Gastroesophageal sphincter (tissue), 3 donors: Measurements from ENCODE around the gene SEPTIN2.

Experiments
- CTCF ChIP-seq, 4 experiments: fragments of 200-600 bp in 2 of 4; fragments of 450-650 bp in 2 of 4; sonication (generic) in 1 of 4; IDR thresholded peaks; one replicate each; pipeline ENCODE4 v1.5.1; 2017 to 2019; ENCODE audit warnings: antibody characterized with exemption in 4 of 4, mild to moderate bottlenecking in 2 of 4, moderate library complexity in 2 of 4
- EP300 ChIP-seq: sonication (generic); formaldehyde crosslinking; IDR thresholded peaks from one replicate; pipeline ENCODE4 v1.6.1; 2017; ENCODE audit warnings: antibody characterized with exemption, mild to moderate bottlenecking
- POLR2A ChIP-seq, 2 donors: fragments of 450-650 bp; IDR thresholded peaks; one replicate each; pipeline ENCODE4 v1.6.1; 2017; ENCODE audit warnings: antibody characterized with exemption in 2 of 2, mild to moderate bottlenecking in 2 of 2, moderate library complexity in 1 of 2
- POLR2AphosphoS5 ChIP-seq: sonication (generic); formaldehyde crosslinking; IDR thresholded peaks from one replicate; pipeline ENCODE4 v1.6.1; 2017; ENCODE audit warnings: antibody characterized with exemption

- TF ChIP-seq CTCF (IDR thresholded peaks at IDR 0.05) (no peak), POLR2A (IDR thresholded peaks at IDR 0.05) (no peak), POLR2AphosphoS5 (no peak), EP300 (no peak)
Measured at GRCh38 chr2:241372361-241372992, 56.8 kb downstream of the SEPTIN2 start.
